PC-9 (cell line): Measurements from ENCODE around the gene GMFB. TPM values are rescaled to one million over a fixed set of nuclear protein-coding genes. Genes with fewer than 3 reads are reported as not detected.

Experiments used
- BruUV-seq: library from RNA; stranded (reverse); fragments of 400-500 nt; replicated peaks from 2 replicates; lab custom pipeline; 2021; lab: Mats Ljungman, UMichigan
- CTCF ChIA-PET: fragments of 300-600 bp; sonication (Branson Sonifier 250); formaldehyde crosslinking; loops from one replicate; lab custom pipeline; 2022; ENCODE audit warnings: antibody characterized with exemption; lab: Charles Lee
- POLR2A ChIA-PET: fragments of 300-600 bp; sonication (Branson Sonifier 250); formaldehyde crosslinking; loops from one replicate; lab custom pipeline; 2022; ENCODE audit warnings: antibody characterized with exemption; ENCODE audit not compliant: unreplicated experiment; lab: Charles Lee
- DNase-seq, 2 experiments: peaks; one replicate each; pipeline versions ENCODE4 v3.0.0 to v3.0.0-alpha.2; 2015 to 2022; ENCODE audit warnings: mixed read lengths in 1 of 2
- H2AFZ ChIP-seq: fragments of 200-600 bp; sonication (generic); 2 replicates; pipeline ENCODE4 v1.8.1; 2017; ENCODE audit warnings: antibody characterized with exemption
- H3F3A ChIP-seq: fragments of 200-600 bp; sonication (generic); 2 replicates; pipeline ENCODE4 v1.8.1; 2017; ENCODE audit warnings: antibody characterized with exemption, mild to moderate bottlenecking, low read depth; ENCODE audit not compliant: insufficient read depth
- H3K27ac ChIP-seq: fragments of 200-600 bp; sonication (generic); 2 replicates; pipeline ENCODE4 v1.6.1; 2016; ENCODE audit warnings: mixed run types
- H3K27me3 ChIP-seq: fragments of 200-600 bp; sonication (generic); 2 replicates; pipeline ENCODE4 v1.6.1; 2016; ENCODE audit warnings: low read depth, mixed run types; ENCODE audit not compliant: insufficient read depth
- H3K36me3 ChIP-seq: fragments of 200-600 bp; sonication (generic); 2 replicates; pipeline ENCODE4 v1.6.1; 2016; ENCODE audit warnings: low read depth, mixed run types
- H3K4me1 ChIP-seq: fragments of 200-600 bp; sonication (generic); replicated peaks from 2 replicates; pipeline ENCODE4 v1.6.1; 2016; ENCODE audit warnings: mixed run types; ENCODE audit not compliant: insufficient read depth
- H3K4me2 ChIP-seq: fragments of 200-600 bp; sonication (generic); 2 replicates; pipeline ENCODE4 v1.6.1; 2017; ENCODE audit warnings: mixed run types
- H3K4me3 ChIP-seq: fragments of 200-600 bp; sonication (generic); 2 replicates; pipeline ENCODE4 v1.6.1; 2016; ENCODE audit warnings: mixed run types
- H3K79me2 ChIP-seq: fragments of 200-600 bp; sonication (generic); 2 replicates; pipeline ENCODE4 v1.6.1; 2017; ENCODE audit warnings: low read depth, mixed run types
- H3K9me2 ChIP-seq: fragments of 200-600 bp; sonication (generic); 2 replicates; pipeline ENCODE4 v1.8.1; 2017; ENCODE audit warnings: mild to moderate bottlenecking; ENCODE audit not compliant: insufficient read depth
- H3K9me3 ChIP-seq: fragments of 200-600 bp; sonication (generic); 2 replicates; pipeline ENCODE4 v1.8.1; 2016; ENCODE audit warnings: low read depth; ENCODE audit not compliant: insufficient read depth
- H4K20me1 ChIP-seq: fragments of 200-600 bp; sonication (generic); 2 replicates; pipeline ENCODE4 v1.8.1; 2017; ENCODE audit not compliant: insufficient read depth
- CTCF ChIP-seq: fragments of 200-600 bp; sonication (generic); conservative IDR thresholded peaks from 2 replicates; pipeline ENCODE4 v1.6.1; 2017; ENCODE audit warnings: mixed run types, antibody characterized with exemption, mild to moderate bottlenecking, moderate library complexity
- EZH2 ChIP-seq: fragments of 200-600 bp; sonication (generic); IDR thresholded peaks from 2 replicates; pipeline ENCODE4 v1.8.0; 2017; ENCODE audit warnings: antibody characterized with exemption, low read depth
- intact Hi-C: fragments of 100-400 bp; cut with micrococcal nuclease; formaldehyde crosslinking; loops from one replicate; pipeline ENCODE4 v1.10.0; 2022; ENCODE audit not compliant: unreplicated experiment
- total RNA-seq: library from RNA; stranded (reverse); gene quantifications from 2 replicates; pipeline ENCODE4 v1.2.3, GENCODE V29; 2021

Gene GMFB
- total RNA-seq, 1 experiment from 2014 or later: 35.5 TPM

- intact Hi-C loops: no loop called here
- TF ChIP-seq CTCF (no peak), EZH2 (no peak)
- H3K4me1 ChIP-seq: no peaks in the 10 kb centered on the region
- H3K27me3 ChIP-seq: no peaks in the 10 kb centered on the region
- ChIA-PET CTCF (no interaction called here), POLR2A (no interaction called here)
- H3K27ac ChIP-seq: no peak overlapping the region
- 0 out of 2 replicates have a peak, but pooled peaks cover 5% of the 10 kb centered on the region for H3K9me3 ChIP-seq
- no peaks in the 10 kb centered on the region for H3K79me2 ChIP-seq
- BruUV-seq: no TSS peak
- H3K4me2 ChIP-seq: no peak overlapping the region
- H2AFZ ChIP-seq: no peak overlapping the region
- no peaks in the 10 kb centered on the region for H3K9me2 ChIP-seq
- DNase-seq: no peak
- no peak overlapping the region for H3K4me3 ChIP-seq
- no peaks in the 10 kb centered on the region for H3K36me3 ChIP-seq
- no peaks in the 10 kb centered on the region for H4K20me1 ChIP-seq
- H3F3A ChIP-seq: no peaks in the 10 kb centered on the region
Observed at GRCh38 chr14:54467280-54467679, 21.5 kb downstream of the GMFB start.

GRCh38 chr14:54465654-54466053, 23.1 kb downstream of the GMFB start:
- Histone ChIP-seq H3K9me3 (0 out of 2 replicates have a peak, but pooled peaks cover 5% of the 10 kb centered on the region), H3K27me3 (no peaks in the 10 kb centered on the region), H3K4me3 (no peak overlapping the region), H3K4me2 (no peak overlapping the region), H3F3A (no peaks in the 10 kb centered on the region), H3K36me3 (no peaks in the 10 kb centered on the region), H4K20me1 (no peaks in the 10 kb centered on the region), H2AFZ (no peak overlapping the region), H3K4me1 (no peaks in the 10 kb centered on the region), H3K79me2 (no peaks in the 10 kb centered on the region), H3K27ac (no peak overlapping the region), H3K9me2 (no peaks in the 10 kb centered on the region)
- BruUV-seq: no TSS peak
- TF ChIP-seq CTCF: no peak
- no peak for TF ChIP-seq EZH2
- ChIA-PET CTCF (no interaction called here), POLR2A (no interaction called here)
- DNase-seq: no peak
- intact Hi-C loops: no loop called here

GRCh38 chr14:54462048-54462447, 26.7 kb downstream of the GMFB start:
- ChIA-PET POLR2A (no interaction called here), CTCF (interaction anchor here (0.6 kb wide), 1 partner anchor 1942 kb away, joined by 5 read pairs; no protein-coding TSS in a partner anchor)
- Histone ChIP-seq H3K27ac (no peak overlapping the region), H3K9me2 (no peaks in the 10 kb centered on the region), H2AFZ (no peak overlapping the region), H3K4me2 (no peak overlapping the region), H3K4me1 (no peaks in the 10 kb centered on the region), H3F3A (no peaks in the 10 kb centered on the region), H3K79me2 (no peaks in the 10 kb centered on the region), H4K20me1 (no peaks in the 10 kb centered on the region), H3K9me3 (peaks cover 9% of the 10 kb centered on the region; the same call in 1 of the 2 replicates), H3K27me3 (no peaks in the 10 kb centered on the region), H3K4me3 (no peak overlapping the region), H3K36me3 (no peaks in the 10 kb centered on the region)
- no peak for DNase-seq
- TF ChIP-seq CTCF (no peak), EZH2 (no peak)
- BruUV-seq: no TSS peak
- intact Hi-C loops: no loop called here
